ENCODE data around the gene ANKRD33B.

DNA sequence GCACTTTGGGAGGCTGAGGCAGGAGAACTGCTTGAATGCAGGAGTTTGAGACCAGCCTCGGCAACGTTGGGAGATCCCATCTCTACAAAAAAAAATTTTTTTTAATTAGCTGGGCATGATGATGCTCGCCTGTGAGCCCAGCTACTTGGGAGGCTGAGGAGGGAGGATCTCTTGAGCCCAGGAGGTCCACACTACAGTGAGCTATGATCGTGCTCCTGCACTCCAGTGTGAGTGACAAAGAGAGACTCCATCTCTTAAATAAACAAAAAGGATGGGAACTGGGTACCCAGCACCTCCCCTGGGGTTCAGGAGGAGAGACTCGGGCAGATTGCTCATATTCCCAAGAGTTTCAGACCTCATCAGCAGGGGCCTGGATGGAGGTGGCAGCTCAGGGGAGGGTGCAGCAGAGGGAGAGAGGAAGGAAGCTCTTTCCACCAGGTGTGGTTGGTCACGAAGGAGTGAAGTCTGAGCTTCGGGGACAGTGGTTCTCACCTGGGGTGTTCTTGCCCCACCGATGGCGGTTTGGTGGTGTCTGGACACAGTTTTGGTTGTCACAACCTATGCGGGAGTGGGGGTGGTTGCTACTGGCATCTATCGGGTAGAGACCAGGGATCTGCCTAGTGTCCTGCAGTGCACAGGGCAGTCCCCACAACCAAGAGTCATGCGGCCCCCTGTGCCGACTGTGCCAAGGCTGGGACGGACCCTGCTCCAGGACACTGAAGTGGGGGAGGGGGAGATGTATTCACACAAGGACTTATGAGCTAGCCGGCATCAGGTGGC, 72.7 kb downstream of the ANKRD33B start:
- no peak for TF ChIP-seq EZH2 (IDR thresholded peaks at IDR 0.05; ENCODE audit: low read length, unreplicated experiment)
- TF ChIP-seq, protein P1, sequence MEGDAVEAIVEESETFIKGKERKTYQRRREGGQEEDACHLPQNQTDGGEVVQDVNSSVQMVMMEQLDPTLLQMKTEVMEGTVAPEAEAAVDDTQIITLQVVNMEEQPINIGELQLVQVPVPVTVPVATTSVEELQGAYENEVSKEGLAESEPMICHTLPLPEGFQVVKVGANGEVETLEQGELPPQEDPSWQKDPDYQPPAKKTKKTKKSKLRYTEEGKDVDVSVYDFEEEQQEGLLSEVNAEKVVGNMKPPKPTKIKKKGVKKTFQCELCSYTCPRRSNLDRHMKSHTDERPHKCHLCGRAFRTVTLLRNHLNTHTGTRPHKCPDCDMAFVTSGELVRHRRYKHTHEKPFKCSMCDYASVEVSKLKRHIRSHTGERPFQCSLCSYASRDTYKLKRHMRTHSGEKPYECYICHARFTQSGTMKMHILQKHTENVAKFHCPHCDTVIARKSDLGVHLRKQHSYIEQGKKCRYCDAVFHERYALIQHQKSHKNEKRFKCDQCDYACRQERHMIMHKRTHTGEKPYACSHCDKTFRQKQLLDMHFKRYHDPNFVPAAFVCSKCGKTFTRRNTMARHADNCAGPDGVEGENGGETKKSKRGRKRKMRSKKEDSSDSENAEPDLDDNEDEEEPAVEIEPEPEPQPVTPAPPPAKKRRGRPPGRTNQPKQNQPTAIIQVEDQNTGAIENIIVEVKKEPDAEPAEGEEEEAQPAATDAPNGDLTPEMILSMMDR (conservative IDR thresholded peaks at IDR 0.05; ENCODE audit: low read depth, low read length): no peak

Measured in PC-3 (cell line).